Stimulated activated CD8-positive, alpha-beta memory T cell treated with anti-CD3 and anti-CD28 coated beads, Interleukin-4, amount 100 ng/mL, for 1 hour (primary cell): ENCODE measurements around the gene A3GALT2.
A peak's percentile ranks its signal among the peaks of the same experiment; 100 is the strongest.

Experiments used
- DNase-seq, 2 donors: peaks; one replicate each; pipeline ENCODE4 v3.0.0-alpha.2; 2020; ENCODE audit warnings: low read depth in 2 of 2, low spot score in 1 of 2

A3GALT2 gene

DNA sequence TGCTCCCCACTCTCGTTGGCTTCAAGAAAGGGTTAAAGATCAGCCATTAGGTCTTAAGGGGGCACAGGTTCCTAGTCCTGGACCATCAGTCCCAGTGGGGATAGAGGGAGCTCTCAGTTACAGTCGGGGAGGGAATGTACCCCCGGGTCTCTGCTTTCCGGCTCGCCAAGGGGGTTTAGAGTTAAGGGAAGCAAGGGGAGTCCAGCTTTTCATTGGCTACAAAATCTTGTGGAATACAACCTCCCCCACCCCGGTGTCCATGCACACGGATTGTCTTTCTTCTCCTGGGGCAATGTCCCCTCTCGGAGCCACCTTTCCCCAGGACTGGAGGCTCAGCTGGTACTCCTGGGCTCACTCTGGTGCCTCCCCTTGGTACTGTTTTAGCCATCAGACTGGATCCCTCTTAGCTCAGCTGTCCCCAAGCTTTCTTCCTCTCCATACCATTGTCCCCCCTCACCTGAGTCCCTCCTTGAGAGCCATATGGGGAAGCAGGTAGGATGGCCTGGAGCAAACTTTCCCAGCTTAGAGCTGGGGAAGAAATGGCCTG is at the start of gene A3GALT2:
Gene A3GALT2 (minus strand): TSS at position 480 of the 547 bp plus-strand sequence. CDS start 0 bp downstream, at position 480.
- no peak for DNase-seq

DNA sequence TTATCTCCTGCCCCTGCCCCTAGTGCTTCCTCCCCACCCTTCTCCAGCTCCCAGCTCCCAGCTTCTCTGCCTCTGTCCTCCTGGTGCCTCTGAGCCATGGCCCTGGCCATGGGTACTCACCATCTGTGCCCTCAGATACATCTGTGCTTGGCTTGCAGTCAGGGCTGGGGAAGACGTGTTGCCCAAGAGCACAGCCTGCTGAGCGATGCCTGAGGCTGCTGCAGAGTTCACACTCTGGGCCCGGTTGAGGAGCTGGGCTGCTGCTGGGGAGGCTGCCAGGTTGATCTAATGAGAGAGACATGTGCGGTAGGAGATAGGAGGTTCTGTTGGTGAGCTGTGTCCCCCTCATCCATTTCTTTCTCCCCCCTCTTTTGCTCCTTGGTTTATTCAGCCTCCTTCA is 49.4 kb upstream of the A3GALT2 start:
- DNase-seq = no peak

DNA sequence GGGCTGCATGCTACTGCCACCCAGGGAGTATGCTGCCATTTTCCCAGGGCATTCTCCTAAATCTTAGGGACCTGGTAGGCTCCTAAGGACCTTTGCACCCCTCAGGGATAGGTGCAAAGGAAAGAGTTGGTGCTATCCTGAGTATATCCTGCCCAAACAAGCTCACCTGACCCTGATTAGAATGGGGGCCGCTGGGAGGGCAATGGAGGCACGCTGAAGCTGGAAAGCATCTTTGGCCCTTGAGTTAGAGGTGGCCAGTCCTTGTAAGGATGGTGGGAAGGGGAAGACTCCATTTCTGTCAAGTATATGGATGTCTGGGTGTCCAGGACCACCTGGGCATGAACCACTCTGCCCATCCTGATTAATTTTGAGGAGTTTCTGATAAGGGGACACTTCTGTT is 48.9 kb upstream of the A3GALT2 start:
- DNase-seq = no peak

DNA sequence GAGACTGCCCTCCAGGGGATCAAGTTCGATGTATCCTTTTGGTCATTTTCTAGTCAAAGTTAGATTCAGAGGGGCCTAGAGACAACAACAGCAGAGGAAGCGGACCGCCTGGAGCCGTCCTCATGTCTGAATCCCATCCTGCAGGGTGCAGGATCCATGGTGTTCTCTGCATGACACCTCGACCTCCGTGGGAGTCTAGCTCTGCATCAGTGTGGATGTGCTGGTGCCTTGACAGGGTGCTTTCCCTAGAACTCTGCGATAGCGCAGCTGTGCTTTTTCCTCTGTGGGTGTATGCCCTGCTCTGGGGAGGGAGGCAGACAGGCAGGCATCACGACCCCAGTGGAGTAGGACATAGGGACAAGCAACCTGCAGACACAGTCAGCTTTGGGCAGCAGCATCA is 48.2 kb upstream of the A3GALT2 start:
- DNase-seq = no peak

GRCh38 chr1:33368431-33368830 is 47.5 kb upstream of the A3GALT2 start:
- no peak for DNase-seq

DNA sequence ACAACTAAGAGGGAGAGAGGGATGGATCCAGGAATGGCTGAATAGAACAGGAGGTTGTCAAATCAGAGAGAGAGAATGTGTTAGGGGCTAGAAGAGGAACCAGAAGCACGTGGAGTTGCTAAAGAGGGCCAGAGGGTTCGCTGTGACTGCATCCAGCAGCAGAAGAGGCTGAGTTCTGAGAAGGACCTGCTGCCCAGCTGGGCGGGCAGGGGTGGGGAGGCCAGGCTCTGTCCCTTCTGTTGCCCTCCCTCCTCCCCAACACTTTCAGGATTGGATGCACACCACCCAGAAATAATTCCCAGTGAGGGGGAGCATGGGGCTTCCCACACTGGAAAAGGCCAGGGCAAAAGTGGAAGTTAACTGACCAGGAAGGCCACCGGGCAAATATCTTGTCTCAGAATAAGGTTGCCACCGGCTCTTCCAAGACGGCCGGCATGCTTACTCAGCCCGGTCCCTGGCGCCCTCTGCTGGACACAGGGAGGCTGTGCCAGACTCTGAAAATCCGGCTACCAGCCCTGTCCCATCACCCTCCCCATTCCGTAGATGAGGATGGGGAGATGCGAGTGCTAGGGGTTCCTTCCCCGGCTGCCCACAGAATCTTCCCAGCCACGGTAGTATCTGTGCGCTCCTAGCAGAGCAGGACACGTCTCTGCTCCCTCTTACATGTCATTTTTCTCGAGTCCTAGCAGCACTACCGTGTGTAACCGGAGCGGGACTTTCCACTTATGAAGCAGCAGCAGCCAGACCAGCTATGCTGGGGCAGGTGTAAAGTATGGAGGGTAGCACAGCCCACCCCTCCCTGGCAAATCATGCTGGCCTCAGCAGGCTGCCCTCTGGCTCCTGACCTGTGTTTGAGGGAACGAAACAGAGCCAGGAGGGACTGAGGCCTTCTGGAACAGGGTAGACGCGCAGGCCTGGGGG is 46.8 kb upstream of the A3GALT2 start:
- DNase-seq = peak; percentile 71 to 75

DNA sequence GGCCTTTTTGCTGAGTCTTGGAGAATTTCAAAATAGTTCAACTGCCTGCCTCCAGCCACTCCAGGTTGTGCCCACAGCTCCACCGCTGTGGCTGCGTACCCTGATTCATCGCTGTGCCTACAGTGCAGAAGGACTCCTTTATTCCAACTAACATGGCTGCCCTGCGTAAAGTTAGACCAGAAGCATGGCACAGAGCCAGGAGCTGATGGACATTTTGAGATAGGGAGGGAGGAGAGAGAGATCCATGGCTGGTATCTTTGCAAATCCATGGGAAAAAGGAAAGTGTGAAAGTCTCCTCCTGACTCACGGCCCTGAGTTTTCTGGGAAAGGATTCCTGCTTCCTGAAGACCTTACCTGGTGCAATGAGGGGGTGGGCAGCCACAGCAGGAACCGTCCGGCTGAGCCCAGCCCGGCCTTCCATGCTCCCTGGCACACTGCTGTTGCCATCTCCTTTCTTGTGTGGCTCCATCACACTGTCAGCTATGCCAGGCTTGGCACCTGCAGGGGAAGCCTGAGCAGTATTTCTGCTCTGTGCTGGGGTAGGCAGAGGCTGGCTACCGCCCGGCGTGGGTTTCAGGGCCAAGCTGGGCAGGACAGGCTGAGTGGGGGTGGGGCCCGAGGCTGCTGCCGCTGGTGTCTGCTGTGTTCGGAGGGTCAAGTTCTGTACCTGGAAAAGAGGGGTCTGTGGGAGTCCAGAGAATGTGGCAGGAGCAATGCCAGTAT is 46.0 kb upstream of the A3GALT2 start:
- DNase-seq = no peak

- DNase-seq = no peak
Observed at GRCh38 chr1:33365560-33365997, 44.7 kb upstream of the A3GALT2 start.

- DNase-seq = no peak
Observed at GRCh38 chr1:33364565-33364918, 43.6 kb upstream of the A3GALT2 start.

DNA sequence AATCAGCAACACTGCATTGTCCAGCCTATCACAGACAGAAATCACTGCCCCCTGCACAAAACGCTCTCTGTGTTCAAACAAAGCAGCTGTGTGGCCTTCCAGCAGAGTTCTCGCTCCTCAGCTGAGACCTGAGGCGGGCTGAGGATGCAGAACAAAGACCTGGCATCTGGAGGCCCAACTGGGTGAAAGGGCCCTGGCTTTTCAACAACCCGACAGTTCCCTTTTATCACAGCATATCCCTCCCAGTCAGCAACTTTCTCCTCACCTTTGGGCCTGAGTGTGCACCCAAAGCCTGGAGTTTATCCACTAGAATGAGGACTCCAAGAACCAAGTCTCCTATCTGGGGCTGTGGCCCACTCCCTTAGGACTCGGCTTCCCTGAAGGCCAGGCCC is 42.6 kb upstream of the A3GALT2 start:
- DNase-seq = no peak

DNA sequence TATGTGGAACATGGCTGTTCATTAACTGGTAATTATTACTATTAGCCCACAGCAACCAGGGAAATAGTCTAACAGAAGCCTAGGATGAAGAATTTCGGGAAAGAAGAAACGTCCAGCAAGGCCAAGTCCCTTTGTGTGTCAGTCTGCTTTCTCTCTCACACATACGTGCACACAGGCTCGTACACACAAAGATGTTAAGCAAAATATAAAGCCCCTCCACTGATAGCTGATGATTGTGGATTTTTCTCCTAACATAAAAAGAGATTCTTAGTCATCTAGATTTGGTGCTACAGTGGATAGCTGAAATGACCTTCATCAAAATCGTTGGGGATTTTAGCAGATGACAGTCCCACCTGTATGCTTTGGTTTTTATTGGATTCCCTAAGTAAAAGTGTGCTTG is 42.1 kb upstream of the A3GALT2 start:
- no peak for DNase-seq

DNA sequence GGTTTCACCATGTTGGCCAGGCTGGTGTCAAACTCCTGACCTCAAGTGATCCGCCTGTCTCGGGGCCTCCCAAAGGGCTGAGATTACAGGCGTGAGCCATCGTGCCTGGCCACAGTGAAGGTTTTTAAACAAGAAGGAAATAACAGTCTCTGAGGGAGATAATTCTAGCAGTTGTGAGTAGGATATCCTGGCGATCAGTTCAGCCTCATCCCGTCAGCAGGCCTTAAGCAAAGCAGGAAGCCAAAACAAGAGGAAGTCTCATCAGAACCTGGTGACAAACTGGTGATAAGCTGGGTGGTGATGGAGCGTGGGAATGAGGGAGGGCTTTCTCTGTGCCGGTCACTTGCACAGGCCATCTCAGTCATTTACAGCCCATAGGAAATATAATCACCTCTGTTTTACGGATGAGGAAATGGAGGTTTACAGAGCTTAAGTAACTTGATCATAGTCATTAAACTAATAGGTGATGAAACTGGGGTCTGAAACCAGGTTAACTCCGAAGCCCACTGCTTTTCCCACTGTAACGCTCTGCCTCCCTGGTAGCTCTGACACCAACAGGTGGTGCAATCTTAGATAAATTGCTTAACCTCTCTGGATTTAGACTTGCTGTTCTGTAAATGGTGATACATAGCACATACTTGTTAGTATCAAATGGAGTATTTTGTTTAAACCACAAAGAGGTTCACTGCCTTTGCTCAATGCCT is 40.8 kb upstream of the A3GALT2 start:
- no peak for DNase-seq

GRCh38 chr1:33360367-33360766 is 39.5 kb upstream of the A3GALT2 start:
- no peak for DNase-seq

GRCh38 chr1:33359931-33360330 is 39.0 kb upstream of the A3GALT2 start:
- DNase-seq = no peak

- no peak for DNase-seq
Observed at GRCh38 chr1:33358795-33359503, 38.1 kb upstream of the A3GALT2 start.

DNA sequence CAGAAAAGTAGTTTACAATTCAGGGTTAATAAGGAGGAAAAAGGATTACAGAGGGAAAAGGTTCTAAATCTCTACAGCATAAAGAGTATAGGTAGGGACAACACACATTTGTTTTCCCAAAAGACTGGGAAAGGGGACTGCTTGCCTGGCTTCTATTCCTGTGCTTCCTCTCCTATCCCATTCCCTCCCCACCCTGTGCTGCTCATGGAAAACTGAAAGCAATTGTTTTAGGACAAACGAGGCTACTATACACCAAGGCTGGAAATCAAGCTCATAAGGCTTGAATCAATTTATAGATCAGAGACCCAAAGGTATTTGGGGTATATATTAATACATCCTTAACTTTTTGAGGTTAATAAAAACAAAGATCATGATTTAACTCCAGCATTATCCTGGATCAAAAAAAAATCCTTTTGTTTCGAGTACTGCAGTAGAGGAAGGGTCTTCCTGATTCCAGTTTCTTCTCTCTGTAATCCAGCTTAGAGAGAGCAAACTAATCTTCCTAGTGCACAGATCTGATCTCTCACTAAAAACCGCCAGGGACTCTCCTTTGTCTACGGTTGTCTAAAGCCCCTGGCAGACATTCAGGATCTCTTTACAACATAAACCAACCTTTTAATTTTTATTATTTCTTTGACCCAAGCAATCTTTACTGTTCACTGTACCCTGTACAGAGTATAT is 37.4 kb upstream of the A3GALT2 start:
- no peak for DNase-seq

DNA sequence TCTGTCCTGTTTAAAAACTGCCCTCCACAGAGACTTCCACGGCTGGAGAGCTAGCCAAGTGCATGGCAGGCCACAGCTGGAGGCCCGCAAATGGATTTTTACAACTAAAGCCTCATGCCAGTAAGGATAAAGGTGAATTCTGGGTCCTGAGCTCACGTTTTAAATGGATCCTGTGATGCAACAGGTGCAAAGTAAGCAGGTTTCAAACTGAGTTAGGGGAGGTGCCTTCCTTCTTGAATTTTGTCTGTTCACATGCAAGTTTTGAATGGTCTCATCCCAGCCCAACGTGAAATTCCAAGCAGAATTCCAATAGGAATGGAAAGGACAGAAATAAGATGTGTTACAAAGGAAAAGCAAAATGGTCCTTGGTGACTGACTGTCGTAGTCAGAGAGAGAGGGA is 36.2 kb upstream of the A3GALT2 start:
- no peak for DNase-seq

GRCh38 chr1:33354707-33355316 is 33.9 kb upstream of the A3GALT2 start:
- DNase-seq = no peak

- DNase-seq = no peak
Observed at GRCh38 chr1:33353531-33353930, 32.6 kb upstream of the A3GALT2 start.

GRCh38 chr1:33351281-33351660 is 30.4 kb upstream of the A3GALT2 start:
- no peak for DNase-seq
